ENCODE measurements around the gene GPRIN1. TPM values are rescaled to one million over a fixed set of nuclear protein-coding genes. Genes with fewer than 3 reads are reported as not detected.

The GPRIN1 gene
- total RNA-seq, 6 donors from 2014 or later = under 0.01 to 4.0 (median 1.3) TPM

DNA sequence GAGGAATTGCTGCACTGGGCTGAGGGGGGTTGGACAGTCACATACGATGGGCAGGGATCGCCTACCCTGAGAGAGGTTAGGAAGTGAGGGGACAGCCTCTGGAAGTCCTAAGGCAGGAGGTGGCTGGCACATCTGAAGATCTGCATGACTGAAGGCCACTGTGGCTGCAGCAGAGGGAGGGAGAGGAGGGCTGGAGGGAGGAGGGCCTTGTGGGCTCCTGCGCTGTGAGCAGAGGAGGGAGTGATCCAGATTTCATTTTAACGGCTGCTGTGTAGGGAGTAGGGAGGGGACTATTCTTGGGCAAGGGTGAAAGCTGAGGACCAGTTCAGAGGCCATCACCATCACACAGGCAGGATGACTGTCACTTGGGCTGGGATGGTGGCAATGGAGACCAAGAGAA, 27.6 kb upstream of the GPRIN1 start:
- no peaks in the 10 kb centered on the region for H3K4me1 ChIP-seq
- ATAC-seq (ENCODE audit: low FRiP score in 2 of 2) (no peak), DNase-seq (no peak)
- H3K27ac ChIP-seq = no peak overlapping the region
- no peaks in the 10 kb centered on the region for H3K9me3 ChIP-seq
- no peaks in the 10 kb centered on the region for H3K36me3 ChIP-seq
- TF ChIP-seq POLR2A (IDR thresholded peaks at IDR 0.05) = no peak
- TF ChIP-seq EP300 (IDR thresholded peaks at IDR 0.05) = no peak
- TF ChIP-seq POLR2AphosphoS5 (IDR thresholded peaks at IDR 0.05) = no peak
- TF ChIP-seq CTCF (IDR thresholded peaks at IDR 0.05) = no peak
- WGBS, 2 donors = 54 to 56% methylated on average over 4 of the region's 4 CpGs
- no peak overlapping the region for H3K4me3 ChIP-seq
- H3K27me3 ChIP-seq = peaks cover 0 to 3% (median 0%) of the 10 kb centered on the region in 4 donors

DNA sequence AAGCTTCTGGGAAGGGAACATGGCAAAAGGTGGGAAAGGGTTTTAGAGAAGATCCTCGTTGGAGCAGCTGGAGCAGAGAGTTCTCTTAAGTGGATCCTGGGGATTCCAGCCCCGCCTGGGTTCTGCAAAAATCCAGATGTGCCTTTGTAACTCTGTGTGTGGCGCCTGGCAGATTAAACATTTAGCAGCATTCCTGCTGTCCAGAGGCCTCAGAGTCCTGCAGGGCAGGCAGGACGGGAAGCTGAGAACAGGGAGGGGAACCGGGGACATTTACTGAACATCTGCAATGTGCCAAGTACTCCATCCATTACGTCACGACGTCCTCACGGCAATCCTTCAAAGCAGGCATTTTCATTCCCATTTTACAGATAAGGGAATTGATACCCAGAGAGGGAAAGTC, 26.5 kb upstream of the GPRIN1 start:
- DNase-seq (no peak), ATAC-seq (ENCODE audit: low FRiP score in 2 of 2) (no peak)
- Histone ChIP-seq H3K36me3 (no peaks in the 10 kb centered on the region), H3K9me3 (no peaks in the 10 kb centered on the region), H3K4me1 (no peaks in the 10 kb centered on the region), H3K4me3 (no peak overlapping the region), H3K27ac (no peak overlapping the region), H3K27me3 (peaks cover 0 to 4% (median 2%) of the 10 kb centered on the region in 4 donors)
- TF ChIP-seq EP300 (IDR thresholded peaks at IDR 0.05) (no peak), CTCF (IDR thresholded peaks at IDR 0.05) (no peak), POLR2A (IDR thresholded peaks at IDR 0.05) (no peak), POLR2AphosphoS5 (IDR thresholded peaks at IDR 0.05) (no peak)
- WGBS, 2 donors = 38 to 55% methylated on average over 9 of the region's 9 CpGs

DNA sequence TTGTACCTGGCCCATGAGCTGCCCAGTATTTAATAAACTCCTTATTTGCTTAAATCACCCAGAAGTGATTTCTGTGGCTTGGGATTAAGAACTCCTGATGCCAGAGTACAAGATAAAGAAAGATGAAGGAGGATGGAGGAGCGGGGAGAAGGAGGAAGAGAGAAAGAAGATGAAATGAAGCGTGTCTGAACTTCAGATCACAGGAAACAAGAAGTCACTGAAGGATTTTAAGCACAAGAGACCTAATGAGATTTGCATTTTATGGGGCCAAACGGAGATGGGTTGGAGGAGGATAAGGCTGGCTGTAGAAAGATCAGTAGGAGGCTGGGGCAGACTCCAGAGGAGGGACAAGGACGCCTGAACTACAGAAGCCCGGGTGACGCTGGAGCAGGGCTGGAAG, 23.6 kb upstream of the GPRIN1 start:
- H3K36me3 ChIP-seq = no peaks in the 10 kb centered on the region
- H3K27me3 ChIP-seq = peaks cover 0 to 27% (median 14%) of the 10 kb centered on the region in 4 donors
- H3K27ac ChIP-seq = no peak overlapping the region
- ATAC-seq (ENCODE audit: low FRiP score in 2 of 2) = no peak
- no peak overlapping the region for H3K4me3 ChIP-seq
- no peaks in the 10 kb centered on the region for H3K9me3 ChIP-seq
- peaks cover 12 to 18% (median 13%) of the 10 kb centered on the region in 4 donors for H3K4me1 ChIP-seq
- no peak for TF ChIP-seq EP300 (IDR thresholded peaks at IDR 0.05)
- TF ChIP-seq CTCF (IDR thresholded peaks at IDR 0.05) = no peak
- no peak for TF ChIP-seq POLR2A (IDR thresholded peaks at IDR 0.05)
- no peak for TF ChIP-seq POLR2AphosphoS5 (IDR thresholded peaks at IDR 0.05)
- no peak for DNase-seq
- WGBS, 2 donors = 25 to 34% methylated on average over 6 of the region's 6 CpGs

DNA sequence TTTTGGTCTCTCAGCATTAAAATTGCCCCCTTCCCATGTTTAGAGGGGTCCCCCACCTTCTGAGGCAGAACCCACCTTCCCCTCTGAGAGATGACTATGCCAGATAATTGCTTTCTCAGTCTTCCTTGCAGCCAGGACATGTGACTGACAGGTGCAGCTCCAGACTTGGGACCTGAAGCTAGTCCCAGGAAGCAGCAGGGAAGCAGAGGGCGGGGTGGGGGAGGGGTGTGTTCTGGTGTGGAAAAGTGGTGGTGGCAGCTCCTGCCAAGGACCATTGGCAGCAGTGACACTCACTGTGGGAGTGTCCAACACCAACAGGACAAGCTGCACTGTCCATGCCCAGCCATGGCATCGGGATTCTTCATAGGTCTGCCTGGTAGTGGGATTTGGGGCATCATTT, 22.8 kb upstream of the GPRIN1 start:
- DNase-seq (no peak), ATAC-seq (ENCODE audit: low FRiP score in 2 of 2) (no peak)
- H3K4me1 ChIP-seq = peaks cover 12 to 18% (median 13%) of the 10 kb centered on the region in 4 donors
- no peaks in the 10 kb centered on the region for H3K36me3 ChIP-seq
- H3K27ac ChIP-seq = no peak overlapping the region
- peaks cover 0 to 35% (median 20%) of the 10 kb centered on the region in 4 donors for H3K27me3 ChIP-seq
- no peak for TF ChIP-seq EP300 (IDR thresholded peaks at IDR 0.05)
- TF ChIP-seq POLR2A (IDR thresholded peaks at IDR 0.05) = no peak
- no peak for TF ChIP-seq CTCF (IDR thresholded peaks at IDR 0.05)
- TF ChIP-seq POLR2AphosphoS5 (IDR thresholded peaks at IDR 0.05) = no peak
- no peaks in the 10 kb centered on the region for H3K9me3 ChIP-seq
- 90 to 95% methylated on average over 2 of the region's 2 CpGs for WGBS, 2 donors
- no peak overlapping the region for H3K4me3 ChIP-seq
